AG09309 (cell line): ENCODE measurements around the gene MACF1.

Experiments used
- DNase-seq: peaks from one replicate; pipeline ENCODE4 v3.0.0-alpha.2; 2010; ENCODE audit warnings: low read depth
- H3K4me3 ChIP-seq: 2 replicates; pipeline ENCODE4 v1.5.1; 2011; ENCODE audit warnings: mild to moderate bottlenecking, low read depth, low read length, moderate library complexity; ENCODE audit not compliant: control insufficient read depth
- CTCF ChIP-seq: IDR thresholded peaks from 2 replicates; pipeline ENCODE4 v1.5.1; 2011; ENCODE audit warnings: mild to moderate bottlenecking, low read depth, low read length, inconsistent platforms; ENCODE audit not compliant: insufficient read depth, control insufficient read depth; ENCODE audit errors: missing control alignments

The MACF1 gene

GRCh38 chr1:39228252-39228651 is 23.8 kb downstream of the MACF1 start:
- no peak for DNase-seq
- no peak for TF ChIP-seq CTCF
- H3K4me3 ChIP-seq = no peak overlapping the region

GRCh38 chr1:39229504-39229903 is 25.0 kb downstream of the MACF1 start:
- TF ChIP-seq CTCF = no peak
- DNase-seq = no peak
- no peak overlapping the region for H3K4me3 ChIP-seq

GRCh38 chr1:39230261-39231190 is 26.0 kb downstream of the MACF1 start:
- no peak for TF ChIP-seq CTCF
- no peak overlapping the region for H3K4me3 ChIP-seq
- no peak for DNase-seq

- TF ChIP-seq CTCF = no peak
- no peak for DNase-seq
- H3K4me3 ChIP-seq = no peak overlapping the region
Observed at GRCh38 chr1:39236971-39237370, 32.5 kb downstream of the MACF1 start.

GRCh38 chr1:39238476-39238875 is 34.0 kb downstream of the MACF1 start:
- H3K4me3 ChIP-seq = no peak overlapping the region
- peak; percentile 45 for DNase-seq
- no peak for TF ChIP-seq CTCF

- DNase-seq = no peak
- H3K4me3 ChIP-seq = no peak overlapping the region
- TF ChIP-seq CTCF = no peak
Observed at GRCh38 chr1:39239968-39240367, 35.5 kb downstream of the MACF1 start.
